GM18526 (cell line): ENCODE measurements around the gene POLR3E.

ENCODE experiments used
- POLR2A ChIP-seq: IDR thresholded peaks from 3 replicates; pipeline ENCODE4 v1.6.1; 2011; ENCODE audit not compliant: insufficient read length; ENCODE audit errors: extremely low read depth

POLR3E gene, protein sequence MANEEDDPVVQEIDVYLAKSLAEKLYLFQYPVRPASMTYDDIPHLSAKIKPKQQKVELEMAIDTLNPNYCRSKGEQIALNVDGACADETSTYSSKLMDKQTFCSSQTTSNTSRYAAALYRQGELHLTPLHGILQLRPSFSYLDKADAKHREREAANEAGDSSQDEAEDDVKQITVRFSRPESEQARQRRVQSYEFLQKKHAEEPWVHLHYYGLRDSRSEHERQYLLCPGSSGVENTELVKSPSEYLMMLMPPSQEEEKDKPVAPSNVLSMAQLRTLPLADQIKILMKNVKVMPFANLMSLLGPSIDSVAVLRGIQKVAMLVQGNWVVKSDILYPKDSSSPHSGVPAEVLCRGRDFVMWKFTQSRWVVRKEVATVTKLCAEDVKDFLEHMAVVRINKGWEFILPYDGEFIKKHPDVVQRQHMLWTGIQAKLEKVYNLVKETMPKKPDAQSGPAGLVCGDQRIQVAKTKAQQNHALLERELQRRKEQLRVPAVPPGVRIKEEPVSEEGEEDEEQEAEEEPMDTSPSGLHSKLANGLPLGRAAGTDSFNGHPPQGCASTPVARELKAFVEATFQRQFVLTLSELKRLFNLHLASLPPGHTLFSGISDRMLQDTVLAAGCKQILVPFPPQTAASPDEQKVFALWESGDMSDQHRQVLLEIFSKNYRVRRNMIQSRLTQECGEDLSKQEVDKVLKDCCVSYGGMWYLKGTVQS

DNA sequence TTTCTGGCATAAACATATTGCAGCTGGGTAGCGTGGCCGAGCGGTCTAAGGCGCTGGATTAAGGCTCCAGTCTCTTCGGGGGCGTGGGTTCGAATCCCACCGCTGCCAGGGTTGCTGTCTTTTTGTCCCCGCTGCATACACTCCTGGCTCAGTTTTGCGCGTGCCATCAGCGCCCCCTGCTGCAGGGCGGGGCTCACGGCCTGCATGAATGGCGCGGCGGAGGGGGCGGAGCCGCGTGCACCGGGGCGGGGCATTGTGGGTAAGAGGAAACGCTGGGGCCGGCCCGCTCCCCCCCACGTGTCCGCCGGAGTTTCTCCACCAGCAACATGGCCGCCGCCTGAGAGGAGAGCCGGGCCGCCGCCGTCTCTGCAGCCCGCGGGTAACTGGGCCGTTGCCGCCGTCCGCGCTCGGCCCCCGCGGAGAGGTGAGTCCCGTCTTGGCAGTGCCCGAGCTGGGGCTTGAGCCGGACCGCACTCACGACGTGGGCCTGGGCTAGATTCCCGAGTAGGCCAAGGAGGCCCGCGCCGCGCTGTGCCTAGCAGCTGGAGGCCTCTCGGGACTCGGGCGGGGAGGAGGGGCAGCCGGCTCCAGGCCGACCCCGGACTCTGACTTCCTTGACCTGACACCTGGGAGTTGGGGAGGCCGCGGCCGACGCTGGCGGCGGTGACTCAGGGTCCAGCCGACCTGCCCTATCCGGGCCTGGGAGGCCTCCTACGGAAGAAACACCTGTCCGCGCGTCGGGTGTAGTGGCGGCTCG is at the start of gene POLR3E:
Gene POLR3E, plus strand, starts transcription at position 296 of the 757 bp plus-strand sequence. CDS start 5,560 bp downstream, outside the sequence.
- TF ChIP-seq POLR2A, result peak; percentile 63

DNA sequence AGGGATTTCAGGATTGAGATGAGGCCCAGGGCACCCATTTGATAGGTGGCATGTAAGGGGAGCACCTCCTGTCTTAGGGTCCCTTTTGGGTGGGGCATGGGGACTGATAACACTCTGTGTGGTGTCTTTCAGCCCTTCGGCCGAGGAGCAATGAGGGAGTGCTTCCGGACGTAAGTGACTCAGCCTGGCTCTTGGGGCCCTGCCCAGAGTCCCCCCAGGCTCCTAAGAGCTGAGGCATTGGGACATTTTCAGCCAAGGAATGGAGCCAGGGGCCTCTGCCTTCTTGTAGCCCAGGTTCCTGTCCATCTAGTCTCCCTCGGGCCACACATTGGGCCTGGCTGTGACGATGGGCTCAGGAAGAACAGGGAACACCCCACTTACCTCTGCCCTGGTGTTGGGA is 46.7 kb upstream of the POLR3E start:
- TF ChIP-seq POLR2A, result no peak

DNA sequence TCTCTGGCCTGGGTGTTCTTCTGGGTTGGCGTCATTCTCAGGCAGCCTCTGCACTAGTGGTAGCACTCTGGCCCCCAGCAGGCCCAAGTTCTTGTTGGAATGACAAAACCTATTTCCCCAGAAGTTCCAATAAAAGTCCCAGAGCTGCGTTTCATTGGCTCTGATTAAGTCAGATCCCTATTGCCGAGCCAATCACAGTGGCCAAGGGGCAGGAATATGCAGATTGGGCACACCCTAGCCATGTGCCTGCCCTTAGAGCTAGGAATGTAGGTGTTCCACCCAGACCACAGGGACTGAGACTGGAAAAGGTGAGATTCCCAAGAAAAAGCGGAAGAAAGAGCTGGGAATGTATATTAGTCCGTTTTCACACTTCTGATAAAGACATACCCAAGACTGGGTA is 44.9 kb upstream of the POLR3E start:
- no peak for TF ChIP-seq POLR2A

DNA sequence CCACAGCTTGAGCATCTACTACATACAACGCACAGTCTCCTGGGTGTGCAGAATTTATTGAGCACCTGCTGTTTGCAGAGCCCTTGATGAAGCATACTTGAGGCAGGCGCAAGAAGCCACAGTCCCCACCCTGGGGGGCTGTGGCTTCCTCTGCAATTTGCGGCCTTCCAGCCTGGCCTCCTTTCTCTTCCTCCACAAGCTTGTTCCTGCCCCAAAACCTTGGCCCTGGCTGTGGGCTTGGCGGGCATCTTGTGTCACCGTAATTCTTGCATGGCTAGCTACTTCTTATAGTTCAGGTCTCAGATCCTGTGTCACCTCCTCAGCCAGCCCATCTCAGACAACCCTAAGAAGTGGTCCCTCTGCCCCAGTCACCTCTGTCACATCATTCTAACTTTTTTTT is 43.9 kb upstream of the POLR3E start:
- no peak for TF ChIP-seq POLR2A

DNA sequence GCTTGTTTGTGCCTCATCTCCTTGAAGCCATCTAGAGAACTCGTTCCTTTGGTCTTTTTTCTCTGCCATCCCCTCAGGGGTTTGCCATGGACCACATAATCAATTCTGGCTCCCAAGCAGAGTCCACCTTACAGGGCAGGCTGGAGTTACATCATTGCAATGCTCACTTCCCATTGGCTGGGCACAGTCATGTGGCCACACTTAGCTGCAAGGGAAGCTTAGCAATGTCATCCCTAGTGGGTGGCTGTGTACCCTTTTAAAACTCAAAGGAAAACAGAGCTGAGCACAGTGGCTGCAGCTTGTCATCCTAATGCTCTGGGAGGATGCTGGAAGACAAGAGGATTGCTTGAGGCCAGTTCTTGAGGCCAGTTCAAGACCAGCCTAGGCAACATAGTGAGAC is 41.9 kb upstream of the POLR3E start:
- no peak for TF ChIP-seq POLR2A

DNA sequence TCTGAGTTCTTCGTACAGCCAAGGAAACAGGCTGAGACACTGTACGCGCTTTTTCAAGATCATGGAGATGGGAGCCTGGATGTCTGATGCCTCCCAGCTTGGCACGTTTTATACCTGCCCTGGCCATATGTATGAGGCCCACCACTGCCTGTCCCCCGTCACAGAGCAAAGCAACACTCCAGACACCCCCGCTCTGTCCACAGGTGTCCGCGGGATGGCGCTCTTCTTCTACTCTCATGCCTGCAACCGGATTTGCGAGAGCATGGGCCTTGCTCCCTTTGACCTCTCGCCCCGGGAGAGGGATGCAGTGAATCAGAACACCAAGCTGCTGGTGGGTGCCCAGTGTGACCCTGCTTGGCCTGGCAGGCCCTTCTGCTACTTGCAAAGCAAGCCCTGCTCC is 39.8 kb upstream of the POLR3E start:
- no peak for TF ChIP-seq POLR2A

DNA sequence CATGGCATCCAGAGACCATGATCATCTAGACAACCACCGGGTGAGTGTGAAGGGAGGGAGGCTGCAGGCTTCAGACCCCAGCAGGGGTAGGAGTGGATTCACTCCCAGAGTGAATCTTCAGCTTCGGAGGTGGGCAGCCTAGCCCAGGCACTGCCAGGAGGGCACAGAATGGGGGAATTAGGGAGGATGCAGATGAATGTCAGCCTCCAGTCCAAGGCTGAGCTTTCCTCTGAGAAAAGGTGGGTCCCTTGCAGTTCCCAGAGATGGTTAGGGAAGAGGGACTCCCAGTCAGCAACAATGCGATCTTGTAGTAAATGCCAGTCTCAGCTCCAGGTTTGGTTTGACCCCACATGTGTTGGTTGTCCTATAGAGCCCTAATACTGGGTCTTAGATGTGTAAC is 36.7 kb upstream of the POLR3E start:
- TF ChIP-seq POLR2A, result no peak

DNA sequence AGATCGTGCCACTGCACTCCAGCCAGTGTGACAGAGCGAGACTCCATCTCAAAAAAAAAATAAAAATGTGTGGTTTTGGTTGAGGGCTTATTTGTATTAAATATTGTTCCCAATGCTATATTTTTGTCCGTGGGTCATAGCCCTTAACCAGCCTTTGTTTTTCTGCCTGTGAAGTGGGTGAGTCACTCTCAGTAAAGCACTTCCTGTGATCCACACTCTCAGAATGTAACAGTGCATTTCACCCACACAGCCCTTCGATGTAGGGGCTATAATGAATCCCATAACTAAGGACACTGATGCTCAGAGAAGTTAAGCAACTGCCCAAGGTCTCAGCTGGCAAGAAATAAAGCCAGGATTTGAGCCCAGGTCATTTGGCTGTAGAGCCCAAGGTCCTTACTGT is 34.7 kb upstream of the POLR3E start:
- TF ChIP-seq POLR2A, result no peak

DNA sequence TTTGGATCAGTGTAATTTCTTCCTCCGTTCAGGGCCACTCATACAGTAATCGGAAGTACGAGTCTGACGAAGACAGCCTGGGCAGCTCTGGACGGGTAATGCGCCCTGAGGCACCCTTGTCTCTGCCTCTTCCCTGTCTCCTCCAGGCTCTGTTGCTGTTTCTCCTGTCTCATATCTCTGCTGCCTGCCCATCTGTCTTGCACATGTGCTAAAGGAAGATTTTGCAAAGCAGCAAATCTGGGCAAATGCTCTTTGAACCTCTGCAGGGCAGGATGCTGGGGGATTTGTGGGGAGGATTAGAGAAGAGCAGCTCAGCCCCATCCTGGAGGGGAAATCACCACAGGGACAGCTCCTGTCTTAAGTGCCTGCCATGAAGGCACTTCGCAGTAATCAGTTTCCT is 32.4 kb upstream of the POLR3E start:
- TF ChIP-seq POLR2A, result no peak

DNA sequence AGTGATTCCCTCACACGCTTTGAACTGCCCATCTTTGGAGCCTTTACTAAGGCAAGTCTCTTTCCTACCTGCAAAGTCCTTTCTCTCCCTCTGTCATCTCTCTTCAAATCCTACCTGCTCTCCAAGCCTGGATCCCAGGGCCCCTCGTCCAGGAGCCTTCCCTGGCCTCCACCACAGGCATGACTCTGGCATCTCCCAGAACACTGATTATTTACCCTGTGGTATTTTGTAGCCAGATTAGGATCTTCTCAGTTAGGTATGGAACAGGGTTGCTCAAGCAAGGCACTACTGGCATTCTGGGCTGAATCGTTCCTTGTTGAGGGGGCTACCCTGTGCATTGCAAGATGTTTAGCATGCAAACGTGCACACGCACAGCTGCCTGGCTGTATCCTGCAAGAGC is 31.9 kb upstream of the POLR3E start:
- no peak for TF ChIP-seq POLR2A

DNA sequence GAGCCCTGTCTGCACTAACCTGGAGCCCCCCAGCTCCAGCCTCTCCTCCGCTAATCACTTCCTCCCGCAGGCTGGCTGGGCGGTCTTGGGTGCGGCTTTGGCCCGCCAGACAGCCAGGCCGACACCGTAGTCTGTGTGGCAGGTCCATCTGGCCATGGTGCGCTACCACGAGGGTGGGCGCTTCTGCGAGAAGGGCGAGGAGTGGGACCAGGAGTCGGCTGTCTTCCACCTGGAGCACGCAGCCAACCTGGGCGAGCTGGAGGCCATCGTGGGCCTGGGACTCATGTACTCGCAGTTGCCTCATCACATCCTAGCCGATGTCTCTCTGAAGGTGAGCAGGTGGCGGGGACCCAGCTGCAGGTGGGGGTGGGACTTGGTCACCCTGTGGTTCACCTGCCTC is 30.7 kb upstream of the POLR3E start:
- no peak for TF ChIP-seq POLR2A

DNA sequence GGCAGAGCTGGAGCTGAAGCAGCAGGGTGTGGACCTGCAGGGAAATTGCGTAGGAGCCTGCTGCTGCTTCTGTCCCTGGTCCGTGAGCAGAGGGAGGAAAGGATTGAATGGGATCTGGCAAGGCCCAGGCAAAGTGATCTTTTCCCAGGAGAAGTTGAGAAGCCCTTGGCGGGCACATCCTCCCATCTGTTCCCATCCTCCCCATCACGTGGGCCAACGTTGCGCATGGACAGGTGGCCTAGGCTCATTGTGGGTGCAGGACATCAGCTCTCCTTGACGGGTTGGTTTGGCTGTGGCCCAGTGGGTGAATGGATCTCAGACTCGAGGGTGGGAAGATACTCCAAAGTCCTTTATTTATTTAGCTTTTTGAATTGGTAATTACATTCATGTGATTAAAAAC is 29.4 kb upstream of the POLR3E start:
- TF ChIP-seq POLR2A, result no peak

DNA sequence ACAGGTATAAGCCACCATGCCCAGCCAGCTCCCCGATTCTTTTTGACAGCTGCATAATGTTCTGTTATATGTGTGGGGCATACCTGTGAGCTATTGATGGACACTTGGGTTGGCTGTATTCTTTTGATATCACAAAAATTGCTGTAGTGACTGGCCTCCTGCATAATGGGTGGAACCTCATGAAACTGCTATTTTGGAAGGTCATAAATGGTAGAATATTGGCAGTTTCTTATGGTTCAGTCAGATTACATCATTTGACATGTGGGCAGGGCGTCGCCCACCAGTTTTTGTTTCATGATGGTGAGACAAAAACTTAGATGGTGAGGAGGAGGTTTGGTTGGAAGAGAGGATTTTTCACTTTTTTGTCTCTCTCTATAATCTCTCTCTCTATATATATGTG is 26.7 kb upstream of the POLR3E start:
- TF ChIP-seq POLR2A, result no peak

DNA sequence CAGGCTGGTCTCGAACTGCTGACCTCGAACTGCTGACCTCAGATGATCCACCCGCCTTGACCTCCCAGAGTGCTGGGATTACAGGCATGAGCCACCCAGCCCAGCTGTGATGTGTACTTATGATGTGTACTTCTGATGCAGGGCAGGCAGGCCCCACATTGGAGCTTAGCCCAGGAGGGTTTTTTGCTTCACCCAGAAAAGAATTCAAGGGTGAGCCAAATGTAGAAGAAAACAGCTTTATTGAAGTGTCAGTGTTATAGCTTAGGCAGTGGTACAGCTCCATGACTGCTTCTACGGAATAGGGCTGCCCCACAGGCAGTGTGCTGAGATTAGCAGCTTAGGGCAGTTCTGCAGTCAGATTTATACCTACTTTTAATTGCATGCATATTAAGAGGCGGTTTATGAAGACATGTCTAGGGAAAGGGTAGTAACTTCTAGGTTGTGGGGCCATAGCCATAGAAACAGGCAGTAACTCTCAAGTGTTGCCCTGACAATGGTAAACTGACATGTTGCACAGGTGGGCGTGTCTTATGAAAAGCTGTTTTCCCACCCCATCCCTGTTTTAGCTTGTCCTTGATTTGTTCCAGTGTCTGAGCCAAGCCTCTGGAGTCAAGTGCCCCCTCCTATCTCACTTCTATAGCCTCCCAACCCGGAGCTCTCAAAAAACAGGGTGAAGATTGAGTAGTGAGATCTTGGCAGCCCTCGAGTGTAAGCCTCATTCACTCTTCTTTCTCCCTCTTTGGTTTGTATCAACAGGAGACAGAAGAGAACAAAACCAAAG is 24.1 kb upstream of the POLR3E start:
- TF ChIP-seq POLR2A, result no peak

DNA sequence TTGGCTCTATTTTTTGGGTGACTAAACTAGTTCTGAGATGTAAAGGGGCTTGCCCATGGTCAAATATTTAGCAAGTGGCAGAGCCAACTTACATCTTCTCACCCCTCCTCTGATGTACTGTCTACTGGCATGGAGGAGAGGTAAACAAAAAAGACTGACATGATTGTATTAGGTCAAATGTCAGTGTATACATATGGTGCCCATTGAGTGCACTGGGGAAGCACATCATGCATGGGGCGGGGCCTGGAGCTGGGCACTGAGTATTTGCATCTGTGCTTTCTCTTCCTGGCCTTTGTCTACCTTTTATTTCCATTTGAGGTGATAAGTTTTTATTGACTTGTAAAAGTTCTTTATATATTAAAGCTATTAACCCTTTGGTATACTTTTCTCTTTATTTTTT is 22.3 kb upstream of the POLR3E start:
- no peak for TF ChIP-seq POLR2A
